NT2/D1 (cell line): ENCODE results near the gene KCTD8.

ENCODE experiments used
- SUZ12 ChIP-seq: IDR thresholded peaks from 2 replicates; pipeline ENCODE4 v1.6.1; 2011; ENCODE audit not compliant: insufficient read length, insufficient read depth; ENCODE audit errors: extremely low read depth
- YY1 ChIP-seq: IDR thresholded peaks from 2 replicates; pipeline ENCODE4 v1.6.1; 2011; ENCODE audit not compliant: insufficient read length, insufficient read depth
- ZNF274 ChIP-seq: IDR thresholded peaks from 2 replicates; pipeline ENCODE4 v1.6.1; 2011; ENCODE audit warnings: mild to moderate bottlenecking, low read depth, low read length

DNA sequence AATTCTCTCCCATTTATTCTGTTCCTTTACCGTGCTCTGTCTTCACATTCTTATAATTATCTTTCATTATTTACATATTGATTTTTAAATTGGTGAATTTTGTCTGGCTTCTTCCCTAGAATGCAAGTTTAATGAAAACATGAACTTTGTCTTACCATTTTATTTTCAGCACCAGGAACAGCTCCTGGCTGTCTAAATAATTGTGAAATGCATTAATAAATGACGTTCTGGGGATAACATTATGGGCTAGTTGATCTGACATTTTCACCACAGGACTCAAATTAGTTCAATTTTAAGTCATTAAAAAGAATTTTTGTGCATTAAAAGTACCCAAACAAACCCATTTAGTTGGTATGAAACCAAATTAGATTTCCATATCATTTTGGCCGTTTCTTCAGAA is 97.5 kb downstream of the KCTD8 start:
- TF ChIP-seq YY1, result no peak
- TF ChIP-seq SUZ12, result no peak
- TF ChIP-seq ZNF274, result no peak
